HG03196 (cell line): ENCODE measurements around the gene CGB2.
"Not testable (repeated sequence)": the region's sequence is repeated elsewhere in the genome, so short reads cannot be mapped to it uniquely, and the experiment has no call there.

Source experiments
- ATAC-seq: cut with Tn5 transposase; IDR thresholded peaks from one replicate; pipeline ENCODE4 v1.9.1; 2021; ENCODE audit not compliant: unreplicated experiment

CGB2 gene

GRCh38 chr19:49030323-49030722 lies 1.4 kb upstream of the CGB2 start:
- not testable (repeated sequence) for ATAC-seq

GRCh38 chr19:49036815-49037214 lies 5.1 kb downstream of the CGB2 start, which contains the start of gene CGB1:
Gene CGB1, minus strand, starts transcription at chr19:49036895. Its CDS starts 184 bp downstream, at chr19:49036711.
- not testable (repeated sequence) for ATAC-seq

- ATAC-seq, result not testable (repeated sequence)
Measured at GRCh38 chr19:49038111-49038510, 6.4 kb downstream of the CGB2 start.

- not testable (repeated sequence) for ATAC-seq
Measured at GRCh38 chr19:49038557-49039276, 7.0 kb downstream of the CGB2 start.

- ATAC-seq, result not testable (repeated sequence)
Measured at GRCh38 chr19:49039736-49040135, 8.0 kb downstream of the CGB2 start.

GRCh38 chr19:49042177-49042576 lies 10.5 kb downstream of the CGB2 start:
- no peak for ATAC-seq

- not testable (repeated sequence) for ATAC-seq
Measured at GRCh38 chr19:49042666-49043065, 11.0 kb downstream of the CGB2 start.

- ATAC-seq, result not testable (repeated sequence)
Measured at GRCh38 chr19:49043548-49043947, 11.9 kb downstream of the CGB2 start, which contains the start of gene CGB5. Gene CGB5, plus strand, starts transcription at chr19:49043848. Its CDS starts 362 bp downstream, at chr19:49044210.

GRCh38 chr19:49049011-49049410 lies 17.3 kb downstream of the CGB2 start, which contains the start of gene CGB8:
Gene CGB8, minus strand, starts transcription at chr19:49049111. Its CDS starts 372 bp downstream, at chr19:49048739.
- ATAC-seq, result not testable (repeated sequence)

- ATAC-seq, result not testable (repeated sequence)
Measured at GRCh38 chr19:49049834-49050233, 18.1 kb downstream of the CGB2 start.

GRCh38 chr19:49050376-49051033 lies 18.8 kb downstream of the CGB2 start:
- not testable (repeated sequence) for ATAC-seq

GRCh38 chr19:49056101-49056901 lies 24.6 kb downstream of the CGB2 start:
- no peak for ATAC-seq

- ATAC-seq, result not testable (repeated sequence)
Measured at GRCh38 chr19:49056902-49057596, 25.4 kb downstream of the CGB2 start.

GRCh38 chr19:49057636-49058234 lies 26.0 kb downstream of the CGB2 start, which contains the start of gene CGB7:
Gene CGB7, minus strand, starts transcription at chr19:49057749. Its CDS starts 2,374 bp downstream, at chr19:49055375.
- no peak for ATAC-seq

- ATAC-seq, result no peak
Measured at GRCh38 chr19:49058562-49058961, 26.9 kb downstream of the CGB2 start.

GRCh38 chr19:49059053-49059452 lies 27.4 kb downstream of the CGB2 start:
- ATAC-seq, result no peak

- ATAC-seq, result no peak
Measured at GRCh38 chr19:49061000-49061399, 29.3 kb downstream of the CGB2 start.

- ATAC-seq, result no peak
Measured at GRCh38 chr19:49061445-49061844, 29.8 kb downstream of the CGB2 start.

GRCh38 chr19:49064029-49064629 lies 32.4 kb downstream of the CGB2 start:
- no peak for ATAC-seq
